Astrocyte (in vitro differentiated cells and primary cell): Measurements from ENCODE around the gene IL1RL2. TPM values are rescaled to one million over a fixed set of nuclear protein-coding genes. Genes with fewer than 3 reads are reported as not detected.

Source experiments
- DNase-seq: peaks from one replicate; pipeline ENCODE4 v3.0.0-alpha.2; 2010; ENCODE audit warnings: low read depth
- FAIRE-seq: peaks from 2 replicates; lab custom pipeline; 2011; peaks lifted over from hg19 to GRCh38; lab: Jason Lieb, UNC
- H2AFZ ChIP-seq: 2 replicates; pipeline ENCODE4 v1.6.0; 2012; ENCODE audit warnings: low read depth, low read length, inconsistent platforms
- H3K27ac ChIP-seq: 2 replicates; pipeline ENCODE4 v1.5.1; 2011; ENCODE audit warnings: low read depth, low read length, inconsistent platforms
- H3K27me3 ChIP-seq: 2 replicates; pipeline ENCODE4 v1.6.0; 2011; ENCODE audit warnings: low read length, inconsistent platforms; ENCODE audit not compliant: insufficient read depth
- H3K36me3 ChIP-seq: 2 replicates; pipeline ENCODE4 v1.5.1; 2011; ENCODE audit warnings: low read length, inconsistent platforms; ENCODE audit not compliant: insufficient read depth
- H3K4me1 ChIP-seq: 2 replicates; pipeline ENCODE4 v1.5.1; 2011; ENCODE audit warnings: low read length, inconsistent platforms; ENCODE audit not compliant: insufficient read depth
- H3K4me2 ChIP-seq: 2 replicates; pipeline ENCODE4 v1.6.0; 2012; ENCODE audit warnings: low read length, inconsistent platforms
- H3K4me3 ChIP-seq: 2 replicates; pipeline ENCODE4 v1.5.1; 2011; ENCODE audit warnings: low read depth, mild to moderate bottlenecking, low read length, inconsistent platforms; ENCODE audit not compliant: insufficient read depth
- H3K79me2 ChIP-seq: 2 replicates; pipeline ENCODE4 v1.6.0; 2012; ENCODE audit warnings: mild to moderate bottlenecking, low read length, inconsistent platforms; ENCODE audit not compliant: insufficient read depth
- H3K9ac ChIP-seq: 2 replicates; pipeline ENCODE4 v1.6.0; 2012; ENCODE audit warnings: mild to moderate bottlenecking, low read length, inconsistent platforms
- H3K9me3 ChIP-seq: 2 replicates; pipeline ENCODE4 v1.5.1; 2012; ENCODE audit warnings: low read depth, mild to moderate bottlenecking, low read length, inconsistent platforms; ENCODE audit not compliant: insufficient read depth
- H4K20me1 ChIP-seq: 2 replicates; pipeline ENCODE4 v1.6.0; 2012; ENCODE audit warnings: low read length, inconsistent platforms; ENCODE audit not compliant: insufficient read depth
- H3K27ac Mint-ChIP-seq: one replicate; pipeline ENCODE4 v1.8.0; 2021; ENCODE audit warnings: mild to moderate bottlenecking, mixed read lengths; ENCODE audit not compliant: unreplicated experiment
- H3K27me3 Mint-ChIP-seq: one replicate; pipeline ENCODE4 v1.8.0; 2021; ENCODE audit warnings: low read depth, mixed read lengths; ENCODE audit not compliant: unreplicated experiment
- H3K36me3 Mint-ChIP-seq: one replicate; pipeline ENCODE4 v1.8.0; 2021; ENCODE audit warnings: low read depth, mixed read lengths; ENCODE audit not compliant: unreplicated experiment
- H3K4me1 Mint-ChIP-seq: one replicate; pipeline ENCODE4 v1.8.0; 2021; ENCODE audit warnings: low read depth, mixed read lengths; ENCODE audit not compliant: unreplicated experiment
- H3K4me3 Mint-ChIP-seq: one replicate; pipeline ENCODE4 v1.8.0; 2021; ENCODE audit warnings: mild to moderate bottlenecking, moderate library complexity, mixed read lengths; ENCODE audit not compliant: unreplicated experiment
- H3K9me3 Mint-ChIP-seq: one replicate; pipeline ENCODE4 v1.8.0; 2021; ENCODE audit warnings: mild to moderate bottlenecking, mixed read lengths; ENCODE audit not compliant: unreplicated experiment
- CTCF ChIP-seq: IDR thresholded peaks from 2 replicates; pipeline ENCODE4 v1.5.1; 2011; ENCODE audit warnings: low read depth, mild to moderate bottlenecking, inconsistent platforms, low read length, moderate library complexity; ENCODE audit not compliant: insufficient read depth
- EZH2 ChIP-seq: IDR thresholded peaks from 2 replicates; pipeline ENCODE4 v1.6.1; 2012; ENCODE audit warnings: mild to moderate bottlenecking, low read length, inconsistent platforms; ENCODE audit not compliant: insufficient read depth
- total RNA-seq: library from RNA; stranded (reverse); gene quantifications from 2 replicates; pipeline ENCODE4 v1.2.1, GENCODE V29; 2021

Gene IL1RL2
- total RNA-seq, 1 donor from 2014 or later = 0.43 TPM

DNA sequence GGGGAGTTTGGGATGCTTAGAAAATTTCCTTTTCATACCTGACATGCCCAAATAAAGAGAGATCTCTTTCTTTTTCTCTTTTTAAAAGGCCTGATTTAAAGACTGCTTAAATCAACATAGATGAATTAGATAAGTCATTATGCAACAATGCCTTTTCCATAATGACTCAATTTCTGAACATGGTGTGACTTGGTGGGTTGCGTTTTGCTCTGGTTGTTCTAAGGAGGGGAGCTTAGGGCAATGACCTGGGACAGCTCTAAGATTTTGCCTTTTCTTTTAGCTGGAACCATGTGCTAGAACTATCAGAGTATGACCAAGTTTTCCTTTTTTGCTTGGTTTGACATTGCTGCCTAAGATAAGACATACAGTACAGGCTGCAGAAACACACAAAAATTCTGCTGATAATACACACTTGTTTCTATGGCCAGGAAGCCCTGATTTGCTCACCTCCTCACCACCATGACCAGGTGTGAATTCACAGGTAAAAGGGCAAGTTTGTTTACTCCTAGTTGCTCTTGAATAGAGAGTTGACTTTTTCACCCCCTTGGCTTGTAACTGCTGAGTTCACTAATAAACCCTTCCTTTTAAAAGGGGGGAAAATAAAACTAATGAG is 66.4 kb downstream of the IL1RL2 start:
- Histone ChIP-seq H3K4me2 (no peak overlapping the region), H3K27ac (no peak overlapping the region), H3K79me2 (no peaks in the 10 kb centered on the region), H3K4me1 (peaks cover 8% of the 10 kb centered on the region), H4K20me1 (no peaks in the 10 kb centered on the region), H3K4me3 (no peak overlapping the region), H2AFZ (no peak overlapping the region), H3K27me3 (no peaks in the 10 kb centered on the region), H3K9me3 (no peaks in the 10 kb centered on the region), H3K9ac (no peak overlapping the region), H3K36me3 (no peaks in the 10 kb centered on the region)
- Mint-ChIP-seq H3K36me3 (no peaks in the 10 kb centered on the region), H3K9me3 (peaks cover 1% of the 10 kb centered on the region), H3K27me3 (peaks cover 21% of the 10 kb centered on the region), H3K4me3 (no peak overlapping the region), H3K4me1 (peaks cover 16% of the 10 kb centered on the region), H3K27ac (no peak overlapping the region)
- no peak for DNase-seq
- TF ChIP-seq EZH2 = no peak
- no peak for TF ChIP-seq CTCF
- no peak for FAIRE-seq

DNA sequence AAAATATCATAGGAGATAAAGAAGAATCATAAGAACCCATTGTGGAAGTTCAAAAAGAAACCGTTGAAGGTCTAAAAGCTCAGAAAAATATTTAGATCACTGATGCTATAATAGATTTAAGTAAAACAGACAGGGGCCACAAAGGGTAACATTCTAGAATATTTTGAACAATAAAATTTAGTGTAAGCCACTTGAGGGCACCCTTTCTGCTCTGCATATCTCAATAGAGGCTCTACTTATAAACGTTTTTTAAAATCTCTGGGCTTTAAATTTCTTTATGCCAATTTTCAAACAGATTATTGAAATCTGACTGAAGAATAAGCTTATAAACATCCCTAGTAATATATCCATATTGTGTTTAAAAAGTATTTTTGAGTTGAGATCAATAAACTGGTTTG is 66.9 kb downstream of the IL1RL2 start:
- no peak overlapping the region for H2AFZ ChIP-seq
- FAIRE-seq (no peak), DNase-seq (no peak)

More for the DNA sequence above, 66.9 kb downstream of the IL1RL2 start:
- Histone ChIP-seq H3K9me3 (no peaks in the 10 kb centered on the region), H3K79me2 (no peaks in the 10 kb centered on the region), H4K20me1 (no peaks in the 10 kb centered on the region), H3K27me3 (no peaks in the 10 kb centered on the region), H3K27ac (no peak overlapping the region), H3K4me1 (peaks cover 12% of the 10 kb centered on the region), H3K4me2 (no peak overlapping the region), H3K4me3 (no peak overlapping the region), H3K9ac (no peak overlapping the region), H3K36me3 (no peaks in the 10 kb centered on the region)
- TF ChIP-seq CTCF = no peak
- no peak for TF ChIP-seq EZH2
- peaks cover 1% of the 10 kb centered on the region for H3K9me3 Mint-ChIP-seq
- peaks cover 21% of the 10 kb centered on the region for H3K27me3 Mint-ChIP-seq
- no peaks in the 10 kb centered on the region for H3K36me3 Mint-ChIP-seq
- peaks cover 21% of the 10 kb centered on the region for H3K4me1 Mint-ChIP-seq
- no peak overlapping the region for H3K27ac Mint-ChIP-seq
- H3K4me3 Mint-ChIP-seq = no peak overlapping the region
